Endodermal cell (in vitro differentiated cells): Measurements from ENCODE around the gene UGT2B7. TPM values are rescaled to one million over a fixed set of nuclear protein-coding genes. Genes with fewer than 3 reads are reported as not detected.

Source experiments
- DNase-seq: peaks from one replicate; pipeline ENCODE4 v3.0.0-alpha.2; 2017
- H3K27ac ChIP-seq: 2 replicates; pipeline ENCODE4 v1.5.1; 2013; ENCODE audit warnings: mild to moderate bottlenecking, low read depth, low read length, moderate library complexity
- H3K27me3 ChIP-seq: 2 replicates; pipeline ENCODE4 v1.6.1; 2013; ENCODE audit warnings: mild to moderate bottlenecking, low read length, moderate library complexity; ENCODE audit not compliant: insufficient read depth, control insufficient read depth, poor library complexity, severe bottlenecking
- H3K36me3 ChIP-seq: 2 replicates; pipeline ENCODE4 v1.7.0; 2013; ENCODE audit warnings: mild to moderate bottlenecking, low read length, moderate library complexity; ENCODE audit not compliant: control insufficient read depth, insufficient read depth
- H3K4me1 ChIP-seq: one replicate; pipeline ENCODE4 v1.7.0; 2013; ENCODE audit warnings: low read length; ENCODE audit not compliant: control insufficient read depth, insufficient read depth
- H3K4me3 ChIP-seq: 2 replicates; pipeline ENCODE4 v1.5.1; 2013; ENCODE audit warnings: mild to moderate bottlenecking, low read length, moderate library complexity
- H3K9ac ChIP-seq: 2 replicates; pipeline ENCODE4 v1.6.1; 2013; ENCODE audit warnings: mild to moderate bottlenecking, low read length, moderate library complexity; ENCODE audit not compliant: poor library complexity, severe bottlenecking; ENCODE audit errors: extremely low read depth
- H3K9me3 ChIP-seq: 2 replicates; pipeline ENCODE4 v1.6.1; 2013; ENCODE audit warnings: mild to moderate bottlenecking, low read length, moderate library complexity; ENCODE audit not compliant: control insufficient read depth
- H3K27ac Mint-ChIP-seq: 2 replicates; pipeline ENCODE4 v1.8.0; 2020; ENCODE audit warnings: mixed read lengths
- H3K27me3 Mint-ChIP-seq: 2 replicates; pipeline ENCODE4 v1.8.0; 2021; ENCODE audit warnings: mild to moderate bottlenecking, mixed read lengths; ENCODE audit not compliant: insufficient read depth
- H3K36me3 Mint-ChIP-seq: 2 replicates; pipeline ENCODE4 v1.8.0; 2020; ENCODE audit warnings: low read depth, mixed read lengths
- H3K4me1 Mint-ChIP-seq: 2 replicates; pipeline ENCODE4 v1.8.0; 2020; ENCODE audit warnings: mixed read lengths
- H3K4me3 Mint-ChIP-seq: 2 replicates; pipeline ENCODE4 v1.8.0; 2020; ENCODE audit warnings: mild to moderate bottlenecking, moderate library complexity, mixed read lengths
- H3K9me3 Mint-ChIP-seq: 2 replicates; pipeline ENCODE4 v1.8.0; 2020; ENCODE audit warnings: mild to moderate bottlenecking, mixed read lengths
- CTCF ChIP-seq: fragments of 200-600 bp; sonication (generic); conservative IDR thresholded peaks from 2 replicates; pipeline ENCODE4 v1.5.0; 2021; ENCODE audit warnings: antibody characterized with exemption, mild to moderate bottlenecking
- WGBS, 2 experiments: methylation state at CpG; one replicate each; pipeline versions ENCODE4 v1.1.5 to v1.1.7; 2013; ENCODE audit warnings: missing lambda C conversion rate in 2 of 2, mixed read lengths in 1 of 2; ENCODE audit not compliant: insufficient coverage in 1 of 2, insufficient read length in 1 of 2; 5-methylcytosine and 5-hydroxymethylcytosine counted together
- total RNA-seq, 2 donors: library from RNA; stranded (reverse); fragmentation: NEBNext Ultra II Directional in 1 of 2; extraction: Animal tissue kit (Norgen Biotek cat#: 25700) in 1 of 2; gene quantifications; 2 replicates in 1 of 2; 3 replicates in 1 of 2; pipeline ENCODE4 v1.2.1, GENCODE V29; 2021

Gene UGT2B7
- total RNA-seq, 2 donors from 2014 or later: not detected

- no peaks in the 10 kb centered on the region for H3K4me1 Mint-ChIP-seq
- no peak overlapping the region for H3K4me3 Mint-ChIP-seq
- Histone ChIP-seq H3K4me3 (no peak overlapping the region), H3K27ac (no peak overlapping the region), H3K27me3 (no peaks in the 10 kb centered on the region), H3K4me1 (no peaks in the 10 kb centered on the region), H3K9ac (no peak overlapping the region), H3K9me3 (no peaks in the 10 kb centered on the region), H3K36me3 (no peaks in the 10 kb centered on the region)
- no peaks in the 10 kb centered on the region for H3K36me3 Mint-ChIP-seq
- H3K27ac Mint-ChIP-seq: no peak overlapping the region
- WGBS, 2 experiments: 88 to 92% methylated on average over 1 to 2 of the region's 2 CpGs
- DNase-seq: peak; percentile 60
- TF ChIP-seq CTCF: no peak
- no peaks in the 10 kb centered on the region for H3K9me3 Mint-ChIP-seq
- no peaks in the 10 kb centered on the region for H3K27me3 Mint-ChIP-seq
These were observed 17.4 kb upstream of the UGT2B7 start for GRCh38 chr4:69078852-69079251.

GRCh38 chr4:69088473-69088872 lies 7.8 kb upstream of the UGT2B7 start:
- Histone ChIP-seq H3K27ac (no peak overlapping the region), H3K4me3 (no peak overlapping the region), H3K27me3 (no peaks in the 10 kb centered on the region), H3K36me3 (no peaks in the 10 kb centered on the region), H3K9ac (no peak overlapping the region), H3K4me1 (no peaks in the 10 kb centered on the region), H3K9me3 (no peaks in the 10 kb centered on the region)
- Mint-ChIP-seq H3K36me3 (no peaks in the 10 kb centered on the region), H3K4me1 (no peaks in the 10 kb centered on the region), H3K9me3 (no peaks in the 10 kb centered on the region), H3K27me3 (no peaks in the 10 kb centered on the region), H3K27ac (no peak overlapping the region), H3K4me3 (no peak overlapping the region)
- TF ChIP-seq CTCF: no peak
- no peak for DNase-seq
- WGBS, 2 experiments: 88 to 94% methylated on average over 2 of the region's 2 CpGs

GRCh38 chr4:69089388-69089787 lies 6.9 kb upstream of the UGT2B7 start:
- H3K4me1 ChIP-seq: no peaks in the 10 kb centered on the region
- no peaks in the 10 kb centered on the region for H3K27me3 Mint-ChIP-seq
- H3K27me3 ChIP-seq: no peaks in the 10 kb centered on the region
- no peak overlapping the region for H3K4me3 ChIP-seq
- no peaks in the 10 kb centered on the region for H3K9me3 ChIP-seq
- no peaks in the 10 kb centered on the region for H3K4me1 Mint-ChIP-seq
- no peak overlapping the region for H3K4me3 Mint-ChIP-seq
- H3K36me3 Mint-ChIP-seq: no peaks in the 10 kb centered on the region
- H3K9ac ChIP-seq: no peak overlapping the region
- TF ChIP-seq CTCF: no peak
- no peak for DNase-seq
- H3K27ac Mint-ChIP-seq: no peak overlapping the region
- 86 to 91% methylated on average over 1 of the region's 1 CpG for whole genome bisulfite sequencing, 2 experiments
- H3K36me3 ChIP-seq: no peaks in the 10 kb centered on the region
- no peaks in the 10 kb centered on the region for H3K9me3 Mint-ChIP-seq
- H3K27ac ChIP-seq: no peak overlapping the region
